ENCODE measurements around the gene REC8.
A peak's percentile ranks its signal among the peaks of the same experiment; 100 is the strongest.

Gene REC8

GRCh38 chr14:24186831-24187538, 15.1 kb downstream of the REC8 start:
- TF ChIP-seq CTCF (IDR thresholded peaks at IDR 0.05; ENCODE audit: borderline replicate concordance, control extremely low read depth, extremely low read depth, insufficient read depth, missing control alignments): no peak
- in situ Hi-C loops (cut with MboI; ENCODE audit: low sequenced_read_pairs, unreplicated experiment): no loop called here

GRCh38 chr14:24187539-24187915, 15.6 kb downstream of the REC8 start:
- in situ Hi-C loops (cut with MboI; ENCODE audit: low sequenced_read_pairs, unreplicated experiment): no loop called here
- no peak for TF ChIP-seq CTCF (IDR thresholded peaks at IDR 0.05; ENCODE audit: borderline replicate concordance, control extremely low read depth, extremely low read depth, insufficient read depth, missing control alignments)

More at GRCh38 chr14:24186831-24187538, 15.1 kb downstream of the REC8 start:
- DNase-seq (ENCODE audit: low spot score): no peak

GRCh38 chr14:24188251-24189058, 16.6 kb downstream of the REC8 start, which contains the start of gene IPO4:
IPO4 (minus strand) TSS chr14:24188816; CDS start chr14:24188787, 29 bp downstream.
- peak; percentile 99 for DNase-seq (ENCODE audit: low spot score)
- in situ Hi-C loops (cut with MboI; ENCODE audit: low sequenced_read_pairs, unreplicated experiment): no loop called here
- no peak for TF ChIP-seq CTCF (IDR thresholded peaks at IDR 0.05; ENCODE audit: borderline replicate concordance, control extremely low read depth, extremely low read depth, insufficient read depth, missing control alignments)

More at GRCh38 chr14:24187539-24187915, 15.6 kb downstream of the REC8 start:
- DNase-seq (ENCODE audit: low spot score): no peak

GRCh38 chr14:24189059-24189375, 17.1 kb downstream of the REC8 start:
- in situ Hi-C loops (cut with MboI; ENCODE audit: low sequenced_read_pairs, unreplicated experiment): no loop called here
- no peak for DNase-seq (ENCODE audit: low spot score)
- no peak for TF ChIP-seq CTCF (IDR thresholded peaks at IDR 0.05; ENCODE audit: borderline replicate concordance, control extremely low read depth, extremely low read depth, insufficient read depth, missing control alignments)

- no peak for TF ChIP-seq CTCF (IDR thresholded peaks at IDR 0.05; ENCODE audit: borderline replicate concordance, control extremely low read depth, extremely low read depth, insufficient read depth, missing control alignments)
- DNase-seq (ENCODE audit: low spot score): no peak
- in situ Hi-C loops (cut with MboI; ENCODE audit: low sequenced_read_pairs, unreplicated experiment): no loop called here
Observed at GRCh38 chr14:24189460-24189859, 17.6 kb downstream of the REC8 start.

- DNase-seq (ENCODE audit: low spot score): no peak
- TF ChIP-seq CTCF (IDR thresholded peaks at IDR 0.05; ENCODE audit: borderline replicate concordance, control extremely low read depth, extremely low read depth, insufficient read depth, missing control alignments): no peak
- in situ Hi-C loops (cut with MboI; ENCODE audit: low sequenced_read_pairs, unreplicated experiment): no loop called here
Observed at GRCh38 chr14:24190416-24190815, 18.5 kb downstream of the REC8 start.

All from GM13976 (cell line).